ENCODE measurements around the gene PLEKHD1.

Gene PLEKHD1

DNA sequence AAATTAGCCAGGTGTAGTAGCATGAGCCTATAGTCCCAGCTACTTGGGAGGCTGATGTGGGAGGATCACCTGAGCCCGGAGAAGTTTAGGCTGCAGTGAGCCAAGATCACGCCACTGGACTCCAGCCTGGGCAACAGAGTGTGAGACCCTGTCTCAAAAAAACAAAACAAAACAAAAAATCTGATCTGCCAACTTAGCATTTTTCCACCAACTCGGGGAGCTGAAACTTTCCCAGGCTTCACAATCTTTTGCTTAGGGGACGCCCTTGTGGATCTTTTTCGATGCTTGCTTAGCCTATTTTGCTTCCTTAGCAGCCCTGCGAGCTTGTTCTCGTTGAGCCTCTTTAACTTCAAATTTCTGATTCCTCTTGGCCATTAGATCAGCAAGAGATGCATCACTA is 76.3 kb downstream of the PLEKHD1 start:
- Mint-ChIP-seq H3K4me3 (no peak overlapping the region), H3K36me3 (ENCODE audit: low read depth) (no peaks in the 10 kb centered on the region), H3K27me3 (ENCODE audit: low read depth) (peaks cover 57% of the 10 kb centered on the region), H3K4me1 (ENCODE audit: low read depth) (no peaks in the 10 kb centered on the region), H3K9me3 (no peaks in the 10 kb centered on the region), H3K27ac (no peak overlapping the region)
- DNase-seq (ENCODE audit: low spot score) = no peak

- Mint-ChIP-seq H3K27ac (no peak overlapping the region), H3K27me3 (ENCODE audit: low read depth) (peaks cover 66% of the 10 kb centered on the region), H3K36me3 (ENCODE audit: low read depth) (no peaks in the 10 kb centered on the region), H3K4me3 (no peak overlapping the region), H3K9me3 (no peaks in the 10 kb centered on the region), H3K4me1 (ENCODE audit: low read depth) (no peaks in the 10 kb centered on the region)
- no peak for DNase-seq (ENCODE audit: low spot score)
Measured at GRCh38 chr14:69561893-69562292, 77.4 kb downstream of the PLEKHD1 start.

- Mint-ChIP-seq H3K27me3 (ENCODE audit: low read depth) (peaks cover 74% of the 10 kb centered on the region), H3K36me3 (ENCODE audit: low read depth) (no peaks in the 10 kb centered on the region), H3K4me3 (no peak overlapping the region), H3K9me3 (no peaks in the 10 kb centered on the region), H3K27ac (no peak overlapping the region), H3K4me1 (ENCODE audit: low read depth) (no peaks in the 10 kb centered on the region)
- DNase-seq (ENCODE audit: low spot score) = no peak
Measured at GRCh38 chr14:69567563-69567962, 83.0 kb downstream of the PLEKHD1 start.

GRCh38 chr14:69569859-69570258 is 85.3 kb downstream of the PLEKHD1 start:
- Mint-ChIP-seq H3K36me3 (ENCODE audit: low read depth) (no peaks in the 10 kb centered on the region), H3K4me3 (no peak overlapping the region), H3K27me3 (ENCODE audit: low read depth) (peaks cover 74% of the 10 kb centered on the region), H3K4me1 (ENCODE audit: low read depth) (peaks cover 6% of the 10 kb centered on the region), H3K27ac (no peak overlapping the region), H3K9me3 (no peaks in the 10 kb centered on the region)
- no peak for DNase-seq (ENCODE audit: low spot score)

DNA sequence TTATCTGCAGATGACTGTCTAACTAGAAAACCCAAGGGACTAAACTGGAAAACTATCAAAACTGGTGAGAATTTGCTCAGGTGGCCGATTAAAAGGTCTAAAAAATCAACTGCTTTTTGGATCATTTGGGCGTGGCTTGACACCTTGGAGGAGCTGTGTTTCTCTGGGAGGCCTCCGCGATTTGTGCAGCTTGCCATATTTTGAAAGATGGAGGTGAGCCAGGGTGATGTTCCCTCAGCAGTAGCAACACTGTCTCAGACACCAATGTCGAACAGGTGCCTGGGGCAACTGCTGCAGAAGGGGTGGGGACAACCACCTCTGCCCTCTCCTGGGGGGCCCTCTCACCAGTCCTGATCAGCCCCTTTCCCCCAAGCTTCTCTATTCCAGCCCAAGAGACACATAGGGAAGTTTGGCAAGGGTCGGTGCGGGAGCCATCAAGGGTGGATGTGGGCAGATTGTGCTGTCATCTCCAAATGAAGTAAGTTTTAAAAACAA is 86.4 kb downstream of the PLEKHD1 start:
- Mint-ChIP-seq H3K4me1 (ENCODE audit: low read depth) (peaks cover 6% of the 10 kb centered on the region), H3K27ac (no peak overlapping the region), H3K9me3 (no peaks in the 10 kb centered on the region), H3K4me3 (no peak overlapping the region), H3K27me3 (ENCODE audit: low read depth) (peaks cover 76% of the 10 kb centered on the region), H3K36me3 (ENCODE audit: low read depth) (no peaks in the 10 kb centered on the region)
- no peak for DNase-seq (ENCODE audit: low spot score)

DNA sequence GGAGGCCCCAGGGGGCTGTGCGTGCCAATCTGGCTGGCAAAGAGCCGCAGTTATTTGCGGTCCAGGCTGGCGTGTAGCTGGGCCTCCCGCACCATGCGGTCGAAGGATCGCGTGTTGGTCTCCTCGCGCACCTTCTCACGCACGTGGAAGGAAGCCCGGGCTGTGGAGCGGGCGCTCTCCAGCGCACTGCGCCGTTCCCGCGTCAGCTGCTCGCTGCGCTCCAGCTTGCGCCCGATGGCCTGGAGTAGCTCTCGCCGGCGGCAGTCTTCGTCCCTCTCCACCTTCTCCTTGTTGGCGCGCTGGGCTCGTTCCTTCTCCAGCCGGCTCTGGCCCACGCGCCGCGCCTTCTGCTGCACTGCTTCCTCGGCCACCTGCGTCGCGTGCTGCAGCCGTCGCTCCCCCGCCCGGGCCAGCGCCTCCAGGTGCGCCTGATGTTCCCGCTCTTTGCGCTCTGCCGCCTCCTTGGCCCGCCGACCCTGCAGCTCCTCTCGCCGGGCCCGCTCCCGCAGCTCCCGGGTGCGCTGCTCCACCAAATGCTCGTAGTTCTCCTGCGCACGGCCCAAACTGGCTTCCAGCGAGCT is 87.0 kb downstream of the PLEKHD1 start:
- Mint-ChIP-seq H3K36me3 (ENCODE audit: low read depth) (no peaks in the 10 kb centered on the region), H3K27ac (no peak overlapping the region), H3K9me3 (no peaks in the 10 kb centered on the region), H3K4me3 (no peak overlapping the region), H3K4me1 (ENCODE audit: low read depth) (peaks cover 6% of the 10 kb centered on the region), H3K27me3 (ENCODE audit: low read depth) (peaks cover 76% of the 10 kb centered on the region)
- DNase-seq (ENCODE audit: low spot score) = no peak

- no peak for DNase-seq (ENCODE audit: low spot score)
- Mint-ChIP-seq H3K36me3 (ENCODE audit: low read depth) (no peaks in the 10 kb centered on the region), H3K9me3 (no peaks in the 10 kb centered on the region), H3K27ac (no peak overlapping the region), H3K27me3 (ENCODE audit: low read depth) (peaks cover 78% of the 10 kb centered on the region), H3K4me1 (ENCODE audit: low read depth) (peaks cover 6% of the 10 kb centered on the region), H3K4me3 (peak overlapping the region; percentile 21)
Measured at GRCh38 chr14:69572030-69572840, 87.7 kb downstream of the PLEKHD1 start.

- H3K36me3 Mint-ChIP-seq (ENCODE audit: low read depth) = no peaks in the 10 kb centered on the region
- no peaks in the 10 kb centered on the region for H3K9me3 Mint-ChIP-seq
- H3K4me3 Mint-ChIP-seq = no peak overlapping the region
- no peak overlapping the region for H3K27ac Mint-ChIP-seq
- H3K27me3 Mint-ChIP-seq (ENCODE audit: low read depth) = peaks cover 76% of the 10 kb centered on the region
- DNase-seq (ENCODE audit: low spot score) = no peak
- peaks cover 6% of the 10 kb centered on the region for H3K4me1 Mint-ChIP-seq (ENCODE audit: low read depth)
Measured at GRCh38 chr14:69572841-69573135, 88.3 kb downstream of the PLEKHD1 start.

GRCh38 chr14:69573205-69573830 is 88.8 kb downstream of the PLEKHD1 start:
- Mint-ChIP-seq H3K4me1 (ENCODE audit: low read depth) (peaks cover 6% of the 10 kb centered on the region), H3K9me3 (no peaks in the 10 kb centered on the region), H3K4me3 (peak overlapping the region; percentile 39), H3K27ac (no peak overlapping the region), H3K36me3 (ENCODE audit: low read depth) (no peaks in the 10 kb centered on the region), H3K27me3 (ENCODE audit: low read depth) (peaks cover 73% of the 10 kb centered on the region)
- DNase-seq (ENCODE audit: low spot score) = no peak

- Mint-ChIP-seq H3K4me1 (ENCODE audit: low read depth) (peaks cover 6% of the 10 kb centered on the region), H3K9me3 (no peaks in the 10 kb centered on the region), H3K27ac (no peak overlapping the region), H3K36me3 (ENCODE audit: low read depth) (no peaks in the 10 kb centered on the region), H3K27me3 (ENCODE audit: low read depth) (peaks cover 71% of the 10 kb centered on the region), H3K4me3 (peak overlapping the region; percentile 39)
- no peak for DNase-seq (ENCODE audit: low spot score)
Measured at GRCh38 chr14:69573831-69574262, 89.3 kb downstream of the PLEKHD1 start.

DNA sequence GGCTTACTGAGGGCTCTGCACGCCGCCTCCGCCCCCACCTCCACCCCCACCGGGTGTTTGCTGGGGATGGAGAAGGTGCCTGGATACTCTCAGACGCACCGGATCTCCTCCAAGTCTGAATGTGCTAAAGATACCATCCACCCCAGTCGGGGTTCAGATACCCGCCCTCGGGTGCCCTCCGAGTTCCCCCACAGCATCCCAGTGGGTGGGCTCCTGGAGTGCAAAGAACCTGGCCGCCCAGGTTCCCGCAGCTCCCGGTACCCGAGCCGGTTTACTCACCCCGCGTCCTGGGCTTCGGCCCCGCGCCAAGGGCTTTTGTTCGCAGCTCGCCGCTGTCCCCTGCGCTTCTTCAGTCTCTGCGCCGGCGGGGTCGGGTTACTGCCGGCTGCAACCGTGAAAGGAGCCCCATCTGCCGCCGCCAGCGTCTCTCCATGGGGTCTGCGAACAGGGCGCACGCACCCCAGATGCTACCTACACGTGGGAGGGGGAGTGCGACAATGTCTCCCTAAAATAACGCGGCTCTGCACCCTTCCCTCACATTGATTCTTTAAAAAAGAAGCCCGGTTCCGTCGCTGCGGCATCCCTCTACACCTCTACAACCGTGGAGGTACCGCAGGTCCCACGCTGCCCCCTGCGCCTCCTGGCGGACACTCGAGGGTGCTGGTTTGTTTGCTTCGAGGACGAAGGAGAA is 89.9 kb downstream of the PLEKHD1 start, which contains the start of gene CCDC177:
Gene CCDC177 (minus strand): TSS at position 609 of the 691 bp plus-strand sequence. CDS start 1,249 bp downstream, outside the sequence.
- no peaks in the 10 kb centered on the region for H3K36me3 Mint-ChIP-seq (ENCODE audit: low read depth)
- H3K4me1 Mint-ChIP-seq (ENCODE audit: low read depth) = peaks cover 6% of the 10 kb centered on the region
- peak within 1 kb of the TSS; percentile 60 for H3K27ac Mint-ChIP-seq
- H3K4me3 Mint-ChIP-seq = peak within 1 kb of the TSS; percentile 79
- H3K27me3 Mint-ChIP-seq (ENCODE audit: low read depth) = peaks cover 71% of the 10 kb centered on the region
- H3K9me3 Mint-ChIP-seq = no peaks in the 10 kb centered on the region
- peak; percentile 43 for DNase-seq (ENCODE audit: low spot score)

- Mint-ChIP-seq H3K36me3 (ENCODE audit: low read depth) (no peaks in the 10 kb centered on the region), H3K4me1 (ENCODE audit: low read depth) (peaks cover 6% of the 10 kb centered on the region), H3K27me3 (ENCODE audit: low read depth) (peaks cover 67% of the 10 kb centered on the region), H3K9me3 (no peaks in the 10 kb centered on the region), H3K4me3 (peak overlapping the region; percentile 79), H3K27ac (no peak overlapping the region)
- no peak for DNase-seq (ENCODE audit: low spot score)
Measured at GRCh38 chr14:69574954-69575295, 90.4 kb downstream of the PLEKHD1 start.

- Mint-ChIP-seq H3K4me3 (no peak overlapping the region), H3K4me1 (ENCODE audit: low read depth) (peaks cover 3% of the 10 kb centered on the region), H3K27ac (no peak overlapping the region), H3K36me3 (ENCODE audit: low read depth) (no peaks in the 10 kb centered on the region), H3K9me3 (no peaks in the 10 kb centered on the region), H3K27me3 (ENCODE audit: low read depth) (peaks cover 42% of the 10 kb centered on the region)
- no peak for DNase-seq (ENCODE audit: low spot score)
Measured at GRCh38 chr14:69579476-69579875, 94.9 kb downstream of the PLEKHD1 start.

Measured in T-helper 2 cell treated with Interferon-gamma antibody and Interleukin-4, amounts not matched to agents 5 μg/mL and 100 μg/mL, for 36 hours (primary cell).